ENCODE data around the gene PTAFR. TPM values are rescaled to one million over a fixed set of nuclear protein-coding genes. Genes with fewer than 3 reads are reported as not detected.

Gene PTAFR
- total RNA-seq, 2 donors from 2014 or later: 6.5 to 9.2 TPM

DNA sequence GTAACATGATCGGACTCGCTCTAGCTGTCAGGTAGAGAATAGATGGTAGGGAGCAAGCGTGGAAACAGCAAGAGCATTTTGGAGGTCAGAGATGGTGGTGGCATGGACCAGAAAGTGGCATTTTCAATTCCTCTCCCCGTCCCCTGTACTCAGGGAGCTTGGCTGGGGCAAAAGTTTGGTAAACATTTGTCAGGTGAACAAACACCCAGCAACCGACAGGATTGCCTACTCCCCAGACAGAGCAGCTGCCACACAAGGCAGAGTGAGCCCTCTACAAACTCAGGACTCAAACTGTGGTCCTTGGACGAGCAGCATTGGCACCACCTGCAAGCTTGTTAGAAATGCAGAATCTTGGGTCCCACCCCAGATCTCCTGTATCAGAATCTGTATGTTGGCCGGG, 14.3 kb downstream of the PTAFR start:
- peaks cover 2% of the 10 kb centered on the region for H3K9me3 ChIP-seq
- TF ChIP-seq CTCF (IDR thresholded peaks at IDR 0.05): no peak
- no peaks in the 10 kb centered on the region for H3K4me1 ChIP-seq (ENCODE audit: control insufficient read depth in 1 of 2, low read depth in 2 of 2)
- no peak overlapping the region for H3K4me3 ChIP-seq
- no peak for ATAC-seq (ENCODE audit: insufficient number of reproducible peaks, low FRiP score, low read depth)
- no peaks in the 10 kb centered on the region for H3K27me3 ChIP-seq (replicated peaks; ENCODE audit: insufficient read depth)
- H3K36me3 ChIP-seq: no peaks in the 10 kb centered on the region
- no peak for DNase-seq (ENCODE audit: low spot score)
- H3K27ac ChIP-seq: no peak overlapping the region

DNA sequence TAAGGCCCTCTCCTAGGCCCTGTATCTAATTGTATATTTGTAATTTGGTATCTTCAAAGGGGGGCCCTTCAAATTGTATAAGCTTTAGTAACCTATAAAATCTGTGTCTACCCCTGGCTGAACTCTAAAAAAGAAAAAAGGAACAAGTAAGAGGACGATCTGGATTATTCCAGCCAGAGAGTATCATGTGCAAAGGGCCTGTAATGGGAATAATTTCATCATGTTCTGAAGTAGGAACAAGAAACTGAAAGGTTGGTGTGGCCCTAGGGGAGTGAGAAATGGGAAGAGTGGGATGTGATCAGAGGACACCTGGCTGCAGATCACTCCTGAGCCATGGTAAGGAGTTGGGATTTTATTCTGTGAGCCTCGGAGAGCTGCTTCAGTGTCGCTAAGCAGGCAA, 14.7 kb downstream of the PTAFR start:
- H3K4me1 ChIP-seq (ENCODE audit: control insufficient read depth in 1 of 2, low read depth in 2 of 2): no peaks in the 10 kb centered on the region
- no peak overlapping the region for H3K27ac ChIP-seq
- peaks cover 2% of the 10 kb centered on the region for H3K9me3 ChIP-seq
- ATAC-seq (ENCODE audit: insufficient number of reproducible peaks, low FRiP score, low read depth): no peak
- no peaks in the 10 kb centered on the region for H3K27me3 ChIP-seq (replicated peaks; ENCODE audit: insufficient read depth)
- no peak for TF ChIP-seq CTCF (IDR thresholded peaks at IDR 0.05)
- no peak overlapping the region for H3K4me3 ChIP-seq
- DNase-seq (ENCODE audit: low spot score): no peak
- H3K36me3 ChIP-seq: no peaks in the 10 kb centered on the region

GRCh38 chr1:28160782-28161266, 15.7 kb downstream of the PTAFR start:
- no peak overlapping the region for H3K4me3 ChIP-seq
- ATAC-seq (ENCODE audit: insufficient number of reproducible peaks, low FRiP score, low read depth) (no peak), DNase-seq (ENCODE audit: low spot score) (no peak)
- H3K9me3 ChIP-seq: no peaks in the 10 kb centered on the region
- TF ChIP-seq CTCF (IDR thresholded peaks at IDR 0.05): no peak
- no peak overlapping the region for H3K27ac ChIP-seq
- H3K27me3 ChIP-seq (replicated peaks; ENCODE audit: insufficient read depth): no peaks in the 10 kb centered on the region
- no peaks in the 10 kb centered on the region for H3K4me1 ChIP-seq (ENCODE audit: control insufficient read depth in 1 of 2, low read depth in 2 of 2)
- H3K36me3 ChIP-seq: no peaks in the 10 kb centered on the region

- no peak for ATAC-seq (ENCODE audit: insufficient number of reproducible peaks, low FRiP score, low read depth)
- H3K4me1 ChIP-seq (ENCODE audit: control insufficient read depth in 1 of 2, low read depth in 2 of 2): no peaks in the 10 kb centered on the region
- H3K4me3 ChIP-seq: no peak overlapping the region
- no peak for TF ChIP-seq CTCF (IDR thresholded peaks at IDR 0.05)
- H3K27ac ChIP-seq: no peak overlapping the region
- no peaks in the 10 kb centered on the region for H3K36me3 ChIP-seq
- DNase-seq (ENCODE audit: low spot score): no peak
- H3K27me3 ChIP-seq (replicated peaks; ENCODE audit: insufficient read depth): no peaks in the 10 kb centered on the region
- H3K9me3 ChIP-seq: no peaks in the 10 kb centered on the region
These were observed 16.8 kb downstream of the PTAFR start for GRCh38 chr1:28159680-28160079.

DNA sequence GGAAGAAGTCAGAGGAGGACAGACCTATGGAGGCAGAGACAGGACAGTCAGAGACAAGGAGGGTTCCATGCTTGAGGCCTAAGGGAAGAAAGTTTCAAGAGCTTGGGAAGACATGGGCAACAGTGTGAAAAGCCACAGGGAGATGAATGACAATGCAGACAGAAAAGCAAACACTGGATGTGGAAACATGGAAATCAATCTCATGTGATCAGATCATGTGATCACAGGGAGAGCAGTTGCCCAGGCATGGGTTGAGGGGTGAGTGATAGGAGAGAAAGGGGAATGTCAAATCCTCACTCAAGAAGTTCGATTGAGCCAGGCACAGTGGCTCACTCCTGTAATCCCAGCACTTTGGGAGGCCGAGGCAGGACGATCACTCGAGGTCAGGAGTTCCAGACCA, 17.2 kb downstream of the PTAFR start:
- no peaks in the 10 kb centered on the region for H3K9me3 ChIP-seq
- H3K4me3 ChIP-seq: no peak overlapping the region
- ATAC-seq (ENCODE audit: insufficient number of reproducible peaks, low FRiP score, low read depth) (no peak), DNase-seq (ENCODE audit: low spot score) (no peak)
- no peak overlapping the region for H3K27ac ChIP-seq
- no peaks in the 10 kb centered on the region for H3K27me3 ChIP-seq (replicated peaks; ENCODE audit: insufficient read depth)
- H3K36me3 ChIP-seq: no peaks in the 10 kb centered on the region
- no peak for TF ChIP-seq CTCF (IDR thresholded peaks at IDR 0.05)
- no peaks in the 10 kb centered on the region for H3K4me1 ChIP-seq (ENCODE audit: control insufficient read depth in 1 of 2, low read depth in 2 of 2)

All from thoracic aorta (tissue), 2 donors.